ENCODE results near the gene PLAC1.

The PLAC1 gene

GRCh38 chrX:134533952-134534351, 124.3 kb downstream of the PLAC1 start:
- no peak for DNase-seq

- no peak for DNase-seq
Measured at GRCh38 chrX:134533352-134533751, 124.9 kb downstream of the PLAC1 start.

- no peak for DNase-seq
Measured at GRCh38 chrX:134530845-134531244, 127.4 kb downstream of the PLAC1 start.

- no peak for DNase-seq
Measured at GRCh38 chrX:134529481-134529880, 128.8 kb downstream of the PLAC1 start.

- DNase-seq: no peak
Measured at GRCh38 chrX:134528960-134529359, 129.3 kb downstream of the PLAC1 start.

- no peak for DNase-seq
Measured at GRCh38 chrX:134526399-134526798, 131.9 kb downstream of the PLAC1 start.

- DNase-seq: no peak
Measured at GRCh38 chrX:134525086-134525792, 133.0 kb downstream of the PLAC1 start.

- DNase-seq: no peak
Measured at GRCh38 chrX:134524181-134524580, 134.1 kb downstream of the PLAC1 start.

- DNase-seq: no peak
Measured at GRCh38 chrX:134520860-134521390, 137.3 kb downstream of the PLAC1 start.
